ENCODE results near the gene DOCK9. TPM values are rescaled to one million over a fixed set of nuclear protein-coding genes. Genes with fewer than 3 reads are reported as not detected.

Gene DOCK9
- total and polyA plus RNA-seq, 2 donors (not counting 3 experiments of a cell fraction or from before 2014, with no cell fraction given), result 147 to 323 TPM

- no peak for TF ChIP-seq GATA2 (IDR thresholded peaks at IDR 0.05; ENCODE audit: insufficient read depth, insufficient read length, low read depth, low read length)
- TF ChIP-seq FOS (IDR thresholded peaks at IDR 0.05; ENCODE audit: borderline replicate concordance, insufficient read depth, low read length), result no peak
- no peak for TF ChIP-seq JUN (IDR thresholded peaks at IDR 0.05; ENCODE audit: borderline replicate concordance, insufficient read depth, insufficient read length, low read depth)
- TF ChIP-seq, protein P1, sequence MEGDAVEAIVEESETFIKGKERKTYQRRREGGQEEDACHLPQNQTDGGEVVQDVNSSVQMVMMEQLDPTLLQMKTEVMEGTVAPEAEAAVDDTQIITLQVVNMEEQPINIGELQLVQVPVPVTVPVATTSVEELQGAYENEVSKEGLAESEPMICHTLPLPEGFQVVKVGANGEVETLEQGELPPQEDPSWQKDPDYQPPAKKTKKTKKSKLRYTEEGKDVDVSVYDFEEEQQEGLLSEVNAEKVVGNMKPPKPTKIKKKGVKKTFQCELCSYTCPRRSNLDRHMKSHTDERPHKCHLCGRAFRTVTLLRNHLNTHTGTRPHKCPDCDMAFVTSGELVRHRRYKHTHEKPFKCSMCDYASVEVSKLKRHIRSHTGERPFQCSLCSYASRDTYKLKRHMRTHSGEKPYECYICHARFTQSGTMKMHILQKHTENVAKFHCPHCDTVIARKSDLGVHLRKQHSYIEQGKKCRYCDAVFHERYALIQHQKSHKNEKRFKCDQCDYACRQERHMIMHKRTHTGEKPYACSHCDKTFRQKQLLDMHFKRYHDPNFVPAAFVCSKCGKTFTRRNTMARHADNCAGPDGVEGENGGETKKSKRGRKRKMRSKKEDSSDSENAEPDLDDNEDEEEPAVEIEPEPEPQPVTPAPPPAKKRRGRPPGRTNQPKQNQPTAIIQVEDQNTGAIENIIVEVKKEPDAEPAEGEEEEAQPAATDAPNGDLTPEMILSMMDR (IDR thresholded peaks at IDR 0.05; ENCODE audit: extremely low read depth in 1 of 2, insufficient read depth in 1 of 2, low read depth in 1 of 2, low read length in 2 of 2), result no peak
- no peak for TF ChIP-seq MYC (IDR thresholded peaks at IDR 0.05; ENCODE audit: low read depth, low read length)
- no peak for TF ChIP-seq MAX (IDR thresholded peaks at IDR 0.05; ENCODE audit: insufficient read depth, insufficient read length)
- no peak for TF ChIP-seq POLR2AphosphoS5 (IDR thresholded peaks at IDR 0.05; ENCODE audit: insufficient read depth, low read depth, low read length)
- no peak for TF ChIP-seq POLR2A (IDR thresholded peaks at IDR 0.05; ENCODE audit: low read depth, low read length)
- TF ChIP-seq EZH2 (IDR thresholded peaks at IDR 0.05; ENCODE audit: borderline replicate concordance, low read depth, low read length, severe bottlenecking), result no peak
- peaks cover 38 to 41% of the 10 kb centered on the region in 2 experiments for H3K36me3 ChIP-seq (ENCODE audit: control insufficient read depth in 2 of 2, extremely low read depth in 1 of 2, insufficient read depth in 2 of 2, low read length in 2 of 2)
- no peak for DNase-seq (ENCODE audit: low read depth, low spot score)
- no peaks in the 10 kb centered on the region for H3K79me2 ChIP-seq (ENCODE audit: control insufficient read depth, insufficient read depth, low read length)
- H3K4me3 ChIP-seq (replicated peaks in 1 of 3; ENCODE audit: insufficient read depth in 1 of 3, low read depth in 1 of 3, low read length in 3 of 3), result no peak overlapping the region
- H2AFZ ChIP-seq (ENCODE audit: low read depth, low read length), result no peak overlapping the region
- H4K20me1 ChIP-seq (replicated peaks; ENCODE audit: control insufficient read depth, extremely low read depth, insufficient read depth, low read length), result no peaks in the 10 kb centered on the region
- dilution Hi-C loops (cut with MboI; ENCODE audit: extremely low pct_ligation_motif_present, low sequenced_read_pairs) (no loop called here), intact Hi-C loops (cut with micrococcal nuclease) (no loop called here)
- H3K9me3 ChIP-seq (replicated peaks; ENCODE audit: control insufficient read depth, insufficient read depth, low read length), result no peaks in the 10 kb centered on the region
- POLR2A ChIA-PET, result no interaction called here
- no peak overlapping the region for H3K9ac ChIP-seq (replicated peaks; ENCODE audit: extremely low read depth, insufficient read depth, low read length)
- CTCF ChIA-PET, result interaction anchor here (0.7 to 1.0 kb wide), 2 partner anchors 17 to 150 kb away, joined by 3 read pairs; no protein-coding TSS in a partner anchor
- BruUV-seq (replicated peaks), result no TSS peak
- H3K27me3 ChIP-seq (ENCODE audit: control insufficient read depth in 2 of 2, insufficient read depth in 2 of 2, low read length in 2 of 2), result no peaks in the 10 kb centered on the region
- H3K4me2 ChIP-seq (ENCODE audit: insufficient read depth, low read length), result no peak overlapping the region
- no peaks in the 10 kb centered on the region for H3K9me1 ChIP-seq (replicated peaks; ENCODE audit: control insufficient read depth, extremely low read depth, insufficient read depth, low read length)
- H3K4me1 ChIP-seq (ENCODE audit: control insufficient read depth, extremely low read depth, insufficient read depth, low read length), result peaks cover 39% of the 10 kb centered on the region
- no peak overlapping the region for H3K27ac ChIP-seq (ENCODE audit: insufficient read depth, low read depth, low read length)
- peak; percentile 44 for FAIRE-seq
Measured at GRCh38 chr13:98823442-98823841, 154.4 kb downstream of the DOCK9 start.

Measured in endothelial cell of umbilical vein (primary cell).